SJSA1 (cell line): ENCODE data around the gene NR6A1. TPM values are rescaled to one million over a fixed set of nuclear protein-coding genes. Genes with fewer than 3 reads are reported as not detected.

Experiments used
- DNase-seq, 2 experiments: peaks; one replicate each; pipeline ENCODE4 v3.0.0-alpha.2; 2015 to 2020; ENCODE audit warnings: low spot score in 2 of 2, low read depth in 1 of 2
- H3K27ac ChIP-seq: fragments of 250-450 bp; sonication (Bioruptor Pico); 2 replicates; pipeline ENCODE4 v1.5.1; 2020; ENCODE audit warnings: mild to moderate bottlenecking, moderate library complexity
- H3K27me3 ChIP-seq: fragments of 250-450 bp; sonication (Bioruptor Pico); replicated peaks from 2 replicates; pipeline ENCODE4 v1.5.1; 2020; ENCODE audit warnings: mild to moderate bottlenecking, moderate library complexity
- H3K36me3 ChIP-seq: fragments of 250-450 bp; sonication (Bioruptor Pico); 2 replicates; pipeline ENCODE4 v1.5.1; 2020; ENCODE audit warnings: mild to moderate bottlenecking
- H3K4me1 ChIP-seq: fragments of 250-450 bp; sonication (Bioruptor Pico); replicated peaks from 2 replicates; pipeline ENCODE4 v1.6.1; 2021; ENCODE audit warnings: mild to moderate bottlenecking
- H3K4me3 ChIP-seq: fragments of 250-450 bp; sonication (Bioruptor Pico); 2 replicates; pipeline ENCODE4 v1.5.1; 2020; ENCODE audit warnings: mild to moderate bottlenecking
- H3K9me3 ChIP-seq: fragments of 250-450 bp; sonication (Bioruptor Pico); replicated peaks from 2 replicates; pipeline ENCODE4 v1.5.1; 2020; ENCODE audit warnings: mild to moderate bottlenecking
- total RNA-seq: library from RNA; depleted of rRNA; stranded (reverse); fragments of >200 nt; shearing (Covaris generic); gene quantifications from 2 replicates; pipeline ENCODE4 v1.2.3, GENCODE V29; 2014

The NR6A1 gene
- total RNA-seq, 1 experiment from 2014 or later, result 1.0 TPM

GRCh38 chr9:124500796-124501611, 270.1 kb downstream of the NR6A1 start:
- Histone ChIP-seq H3K4me3 (no peak overlapping the region), H3K36me3 (no peaks in the 10 kb centered on the region), H3K4me1 (peaks cover 5% of the 10 kb centered on the region), H3K27ac (no peak overlapping the region), H3K9me3 (no peaks in the 10 kb centered on the region), H3K27me3 (peaks cover 47% of the 10 kb centered on the region)
- no peak for DNase-seq

DNA sequence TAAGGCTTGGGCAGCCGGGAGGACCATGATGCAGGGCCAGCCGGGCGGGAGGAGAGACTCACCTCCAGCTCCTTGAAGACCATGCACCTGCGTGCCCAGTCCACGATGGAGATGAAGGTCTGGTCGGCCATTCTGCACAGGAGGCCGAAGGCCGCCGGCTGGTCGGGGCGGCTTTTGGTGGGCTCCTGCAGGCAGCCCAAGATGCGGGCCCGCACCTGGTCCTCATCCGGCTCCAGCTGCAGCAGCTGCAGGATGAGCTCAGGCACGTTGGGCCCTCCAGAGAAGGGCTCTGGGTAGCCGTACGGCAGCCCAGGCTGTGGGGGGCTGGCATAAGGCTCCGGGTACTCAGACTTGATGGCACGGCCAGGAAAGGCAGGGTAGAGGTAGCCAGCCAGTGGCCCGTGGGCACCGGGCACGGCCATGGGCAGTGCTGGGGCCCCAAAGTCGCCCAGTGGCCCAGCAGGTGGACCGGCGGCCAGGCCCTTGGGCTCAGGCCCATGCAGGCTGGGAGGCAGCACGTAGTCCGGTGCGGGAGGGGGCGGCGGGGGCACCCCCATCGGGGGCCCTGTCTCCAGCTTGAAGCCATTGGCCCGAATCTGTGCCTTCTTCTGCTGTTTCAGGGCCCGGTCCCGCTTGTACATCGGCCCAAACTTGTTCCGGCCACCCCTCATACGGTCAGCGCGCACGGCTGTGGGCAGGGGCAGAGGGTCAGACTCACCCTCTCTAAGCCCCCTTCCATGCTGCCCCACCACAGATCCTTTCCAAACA, 270.9 kb downstream of the NR6A1 start:
- DNase-seq, result no peak
- Histone ChIP-seq H3K9me3 (no peaks in the 10 kb centered on the region), H3K36me3 (no peaks in the 10 kb centered on the region), H3K27ac (no peak overlapping the region), H3K4me3 (no peak overlapping the region), H3K27me3 (peaks cover 42% of the 10 kb centered on the region), H3K4me1 (peaks cover 5% of the 10 kb centered on the region)

GRCh38 chr9:124499216-124499615, 271.9 kb downstream of the NR6A1 start:
- Histone ChIP-seq H3K4me3 (no peak overlapping the region), H3K4me1 (peaks cover 3% of the 10 kb centered on the region), H3K27me3 (peaks cover 34% of the 10 kb centered on the region), H3K9me3 (no peaks in the 10 kb centered on the region), H3K27ac (no peak overlapping the region), H3K36me3 (no peaks in the 10 kb centered on the region)
- no peak for DNase-seq

GRCh38 chr9:124498499-124499146, 272.5 kb downstream of the NR6A1 start:
- Histone ChIP-seq H3K4me3 (no peak overlapping the region), H3K9me3 (no peaks in the 10 kb centered on the region), H3K27me3 (peaks cover 29% of the 10 kb centered on the region), H3K36me3 (no peaks in the 10 kb centered on the region), H3K4me1 (no peaks in the 10 kb centered on the region), H3K27ac (no peak overlapping the region)
- no peak for DNase-seq

DNA sequence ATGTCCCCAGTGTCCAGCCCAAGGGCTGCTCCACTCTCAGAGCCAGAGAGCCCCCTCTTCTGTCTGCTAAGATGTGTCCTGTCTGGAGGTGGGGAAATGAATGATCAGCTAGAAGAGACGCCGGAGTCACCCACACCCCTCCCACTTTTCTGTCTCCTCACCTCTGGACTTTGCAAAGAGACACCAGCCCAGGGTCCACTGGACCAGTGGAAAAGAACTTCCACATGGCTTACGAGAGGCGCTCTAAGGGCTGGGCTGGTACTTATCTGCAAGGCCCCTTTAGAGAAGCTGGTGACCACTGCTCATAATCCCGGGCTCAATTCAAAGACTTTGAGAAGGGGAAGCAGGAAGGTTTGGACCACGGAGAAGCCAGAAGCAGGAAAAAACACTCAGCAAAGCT, 273.1 kb downstream of the NR6A1 start:
- DNase-seq, result no peak
- Histone ChIP-seq H3K4me3 (no peak overlapping the region), H3K4me1 (no peaks in the 10 kb centered on the region), H3K36me3 (no peaks in the 10 kb centered on the region), H3K9me3 (no peaks in the 10 kb centered on the region), H3K27ac (no peak overlapping the region), H3K27me3 (peaks cover 23% of the 10 kb centered on the region)

DNA sequence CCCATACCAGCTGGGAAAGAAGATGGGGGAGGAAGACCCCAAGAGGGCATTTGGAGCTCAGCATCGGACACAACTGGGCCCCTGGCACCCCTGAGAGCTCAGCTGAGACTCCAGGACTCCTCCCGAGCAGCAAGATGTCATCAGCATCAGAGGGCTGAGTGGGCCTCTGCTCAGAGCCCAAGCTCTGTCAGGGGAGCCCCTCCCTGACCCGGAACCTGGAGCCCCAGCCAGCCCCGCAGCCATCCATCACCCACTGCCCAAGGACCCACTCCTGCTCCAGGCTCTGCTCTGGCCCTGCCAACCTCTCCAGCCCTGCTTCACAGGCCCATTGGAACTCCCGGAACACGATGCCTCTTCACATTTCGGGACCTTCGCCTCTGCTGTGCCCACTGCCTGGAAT, 273.7 kb downstream of the NR6A1 start:
- no peak for DNase-seq
- Histone ChIP-seq H3K27me3 (peaks cover 17% of the 10 kb centered on the region), H3K9me3 (no peaks in the 10 kb centered on the region), H3K27ac (no peak overlapping the region), H3K4me1 (no peaks in the 10 kb centered on the region), H3K4me3 (no peak overlapping the region), H3K36me3 (no peaks in the 10 kb centered on the region)

DNA sequence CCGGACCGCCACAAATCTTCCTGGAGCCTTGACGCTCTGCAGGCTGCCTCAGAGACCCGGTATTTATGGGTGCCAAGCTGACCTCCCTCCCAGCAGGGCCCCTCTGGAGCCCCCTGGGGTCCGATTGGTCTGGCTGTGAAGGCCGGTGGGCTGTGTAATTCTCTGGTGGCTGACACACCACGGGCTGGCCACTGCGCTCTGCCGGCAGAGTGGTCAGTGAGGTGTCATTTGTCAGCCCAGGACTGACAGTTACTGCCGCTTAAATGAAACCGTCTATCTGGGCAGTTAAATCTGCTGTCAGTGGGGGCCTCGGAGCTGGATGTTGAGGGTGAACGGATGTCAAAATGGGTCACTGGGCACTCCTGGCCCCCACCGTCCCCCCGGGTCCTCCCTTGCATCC, 274.6 kb downstream of the NR6A1 start:
- H3K36me3 ChIP-seq, result no peaks in the 10 kb centered on the region
- H3K9me3 ChIP-seq, result no peaks in the 10 kb centered on the region
- no peak for DNase-seq
- H3K27me3 ChIP-seq, result peaks cover 7% of the 10 kb centered on the region
- H3K27ac ChIP-seq, result no peak overlapping the region
- no peaks in the 10 kb centered on the region for H3K4me1 ChIP-seq
- H3K4me3 ChIP-seq, result no peak overlapping the region

DNA sequence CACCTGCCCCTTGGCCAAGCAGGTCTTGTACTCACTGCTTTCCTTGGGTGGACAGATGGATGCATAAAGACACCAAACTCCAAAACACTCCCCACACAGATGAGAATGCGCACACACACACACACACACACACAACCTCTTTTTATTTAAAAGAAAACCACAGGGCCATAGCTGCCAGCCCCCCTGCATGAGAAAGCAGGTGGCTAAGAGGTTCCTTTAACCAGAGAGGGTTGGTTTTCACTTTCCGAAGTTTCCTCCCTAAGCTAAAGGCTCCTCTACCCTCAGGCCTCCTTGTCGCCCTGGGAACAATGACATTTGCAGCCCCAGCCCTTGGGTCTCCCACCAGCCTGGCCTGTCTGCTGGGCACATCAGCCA, 275.0 kb downstream of the NR6A1 start:
- DNase-seq, result no peak
- Histone ChIP-seq H3K4me1 (no peaks in the 10 kb centered on the region), H3K27me3 (peaks cover 3% of the 10 kb centered on the region), H3K9me3 (no peaks in the 10 kb centered on the region), H3K4me3 (no peak overlapping the region), H3K36me3 (no peaks in the 10 kb centered on the region), H3K27ac (no peak overlapping the region)

DNA sequence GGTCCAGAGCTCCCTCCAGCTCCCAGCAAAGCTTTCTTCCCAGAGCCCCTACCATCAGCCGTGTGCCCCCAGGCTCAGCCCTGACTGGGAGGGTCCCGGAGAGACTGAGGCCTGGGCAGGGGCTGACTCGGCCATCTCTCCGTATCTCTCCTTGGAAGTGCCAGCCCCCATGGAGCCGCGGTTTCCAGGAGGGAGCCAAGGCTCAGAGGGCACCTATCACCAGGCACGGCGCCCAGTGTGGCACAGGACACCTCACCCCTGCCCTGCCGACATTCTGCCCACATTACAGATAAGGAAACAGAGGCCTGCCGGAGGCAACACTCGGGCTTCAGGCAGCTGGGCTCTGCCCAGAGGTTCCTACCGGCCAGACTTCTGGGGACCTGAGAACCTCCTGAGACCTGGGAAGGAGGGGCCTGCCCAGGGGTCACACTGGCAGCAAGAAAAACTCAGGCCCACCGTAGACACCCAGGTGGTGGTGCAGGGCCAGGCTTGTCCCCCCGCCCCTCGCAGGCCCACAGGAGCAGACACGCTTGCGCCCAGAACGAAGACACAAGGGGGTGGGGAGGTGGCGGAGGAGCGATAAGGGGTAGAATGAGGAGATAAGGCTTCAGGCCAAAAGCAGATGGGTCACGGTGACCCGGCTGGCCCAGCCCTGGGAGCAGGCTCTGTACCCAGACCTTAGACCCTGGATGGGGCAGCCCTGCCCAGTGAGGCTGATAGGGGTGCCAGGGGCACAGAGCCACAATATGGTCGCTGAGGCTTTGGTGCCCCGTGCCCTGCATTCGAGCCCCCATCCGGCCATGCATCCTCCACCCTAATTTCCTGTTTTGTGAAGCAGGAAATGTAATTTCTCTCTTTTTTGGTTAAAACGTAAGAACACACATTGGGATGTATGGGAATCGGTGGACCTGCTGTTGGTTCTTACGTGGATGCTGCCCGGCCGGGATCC, 275.7 kb downstream of the NR6A1 start:
- H3K27ac ChIP-seq, result no peak overlapping the region
- H3K9me3 ChIP-seq, result no peaks in the 10 kb centered on the region
- no peaks in the 10 kb centered on the region for H3K36me3 ChIP-seq
- H3K4me3 ChIP-seq, result no peak overlapping the region
- no peaks in the 10 kb centered on the region for H3K4me1 ChIP-seq
- H3K27me3 ChIP-seq, result peaks cover 2% of the 10 kb centered on the region
- no peak for DNase-seq

DNA sequence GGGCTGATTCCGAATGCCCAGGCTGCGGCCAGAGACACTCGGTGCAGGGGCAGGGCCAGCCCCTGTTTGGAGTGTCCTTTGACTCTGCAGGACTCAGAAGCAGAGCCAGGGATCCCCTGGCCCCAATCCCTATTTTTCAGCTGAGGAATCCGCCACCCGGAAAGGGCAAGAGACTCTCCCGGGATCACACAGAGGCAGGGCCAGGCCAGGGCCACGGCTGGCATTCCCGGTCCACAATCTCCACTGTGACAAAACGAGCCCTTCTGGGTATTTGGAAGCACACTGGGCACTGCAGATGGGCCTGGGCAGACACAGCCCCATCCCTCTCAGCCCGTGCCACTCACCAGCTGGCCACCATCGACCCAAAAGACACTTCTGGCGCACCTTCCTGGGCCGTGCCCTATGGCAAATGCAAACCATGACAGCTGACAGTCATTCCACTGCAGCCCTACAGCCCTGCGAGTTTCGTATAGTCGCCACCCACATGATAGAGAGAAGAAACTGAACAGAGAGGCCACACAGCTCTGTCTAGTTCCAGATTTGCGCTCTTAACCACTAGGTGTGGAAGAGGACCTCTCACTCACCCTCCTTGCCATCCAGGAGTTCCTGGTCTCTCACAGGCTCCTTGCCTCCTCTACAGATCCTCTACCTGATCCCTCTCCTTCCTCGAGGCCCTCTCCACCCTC, 277.2 kb downstream of the NR6A1 start:
- no peaks in the 10 kb centered on the region for H3K4me1 ChIP-seq
- no peaks in the 10 kb centered on the region; the same call in none of the 2 replicates for H3K27me3 ChIP-seq
- no peak for DNase-seq
- no peaks in the 10 kb centered on the region for H3K9me3 ChIP-seq
- H3K36me3 ChIP-seq, result no peaks in the 10 kb centered on the region
- H3K4me3 ChIP-seq, result no peak overlapping the region
- H3K27ac ChIP-seq, result no peak overlapping the region

- H3K36me3 ChIP-seq, result no peaks in the 10 kb centered on the region
These were observed 277.9 kb downstream of the NR6A1 start for GRCh38 chr9:124493218-124493617.

DNA sequence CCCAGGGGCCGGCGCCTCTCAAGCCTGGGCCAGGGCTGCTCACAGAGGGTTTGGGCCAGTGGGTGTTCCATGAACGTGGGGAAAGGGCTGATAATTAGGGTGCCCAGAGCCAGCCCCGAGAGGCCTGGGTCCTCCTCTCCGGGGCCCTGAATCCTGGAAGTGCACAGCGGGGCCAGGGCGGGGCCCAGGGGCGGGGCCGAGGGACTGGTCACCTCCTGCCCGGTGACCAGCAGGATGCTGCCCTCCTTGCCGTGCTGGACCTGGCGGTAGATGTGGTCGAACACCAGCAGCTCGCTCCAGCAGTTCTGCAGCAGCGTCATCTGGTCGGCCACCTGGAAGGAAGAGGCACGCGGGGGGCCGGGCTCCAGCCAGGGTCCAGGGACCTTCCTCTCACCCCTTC, 278.3 kb downstream of the NR6A1 start:
- no peak for DNase-seq
- Histone ChIP-seq H3K27ac (no peak overlapping the region), H3K9me3 (no peaks in the 10 kb centered on the region), H3K4me3 (no peak overlapping the region), H3K36me3 (no peaks in the 10 kb centered on the region), H3K4me1 (no peaks in the 10 kb centered on the region), H3K27me3 (no peaks in the 10 kb centered on the region; the same call in none of the 2 replicates)

More at GRCh38 chr9:124493218-124493617, 277.9 kb downstream of the NR6A1 start:
- DNase-seq, result no peak
- H3K27me3 ChIP-seq, result no peaks in the 10 kb centered on the region; the same call in none of the 2 replicates
- no peak overlapping the region for H3K4me3 ChIP-seq
- no peak overlapping the region for H3K27ac ChIP-seq
- no peaks in the 10 kb centered on the region for H3K4me1 ChIP-seq
- H3K9me3 ChIP-seq, result no peaks in the 10 kb centered on the region
